ENCODE measurements around the gene TNIP2.
"Not testable (repeated sequence)": the region's sequence is repeated elsewhere in the genome, so short reads cannot be mapped to it uniquely, and the experiment has no call there.

The TNIP2 gene

DNA sequence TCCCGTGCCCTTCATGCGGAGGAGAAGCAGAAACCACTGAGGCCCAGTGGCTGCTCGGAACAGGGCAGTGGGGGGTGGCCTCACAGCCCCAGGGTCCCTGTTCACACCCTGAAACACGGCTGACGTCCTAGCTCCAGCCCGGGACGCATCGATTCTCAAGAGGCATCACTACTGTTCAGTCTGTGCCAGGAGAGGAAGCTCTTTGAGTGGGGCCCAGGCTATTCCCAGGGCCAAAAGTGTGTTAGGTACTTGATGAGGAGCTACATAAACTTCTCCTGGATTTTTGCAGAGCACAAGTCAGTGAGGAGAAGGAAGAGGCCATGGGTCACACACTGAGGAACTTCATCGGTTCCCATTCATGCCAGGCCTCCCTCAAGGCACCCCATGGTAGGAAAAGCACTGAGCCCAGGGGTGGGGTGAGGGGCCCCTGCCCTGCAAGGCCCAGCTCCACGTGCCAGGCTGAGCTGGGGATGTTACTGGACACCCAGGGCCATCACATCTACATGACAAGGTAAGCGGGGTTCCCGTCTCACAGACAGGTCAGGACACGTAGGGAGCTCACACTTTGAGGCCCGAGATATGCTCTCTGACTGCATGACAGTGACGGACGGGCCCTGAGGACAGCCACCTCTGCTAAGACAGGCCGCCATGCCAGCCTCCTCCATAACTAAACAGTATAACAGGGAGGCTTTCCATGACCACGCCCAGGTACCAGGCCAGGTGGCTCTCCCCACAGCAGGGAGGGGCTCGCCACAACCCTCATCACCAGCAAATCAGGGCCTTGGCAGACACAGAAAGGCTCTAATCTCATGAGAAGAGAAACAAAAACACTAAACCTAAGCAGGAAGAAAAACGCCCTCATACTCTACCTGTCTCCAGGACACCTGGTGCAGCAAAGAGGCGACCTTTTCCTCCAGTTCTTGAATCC, 12.4 kb downstream of the TNIP2 start:
- DNase-seq: no peak

DNA sequence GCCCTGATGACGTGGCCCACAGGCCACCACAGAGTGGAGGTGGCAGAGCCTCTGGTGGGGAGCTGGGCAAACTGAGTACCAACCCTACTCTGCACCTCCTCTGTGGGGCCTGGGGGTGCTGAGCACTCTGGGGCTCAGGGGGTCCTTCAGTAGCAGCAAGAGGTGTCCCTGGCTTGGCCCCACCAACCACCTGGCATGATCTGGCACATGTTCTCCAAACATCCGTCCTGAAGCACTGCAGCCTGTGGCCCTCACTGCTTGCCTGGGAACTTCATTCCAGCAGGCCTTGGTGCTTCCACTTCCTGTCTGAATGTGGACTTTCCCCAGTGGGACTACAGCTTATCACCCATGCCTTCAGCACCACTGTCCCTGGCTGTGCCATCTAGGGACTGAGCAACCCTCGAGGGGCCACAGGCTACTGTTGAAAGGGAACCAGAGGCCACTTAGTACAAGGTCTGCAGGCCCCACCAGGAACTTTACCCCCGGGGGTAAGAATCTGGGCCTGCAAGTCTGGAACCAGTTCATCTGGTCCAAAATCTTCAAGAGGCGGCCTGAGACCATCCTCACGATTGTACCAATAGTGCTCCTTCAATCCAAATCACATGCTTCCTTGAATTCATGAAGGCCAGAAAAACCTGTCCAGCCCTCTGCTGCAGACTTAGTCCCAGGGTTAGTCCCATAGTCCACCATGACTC, 13.2 kb downstream of the TNIP2 start:
- DNase-seq: peak; percentile 41 to 53 (median 45)

DNA sequence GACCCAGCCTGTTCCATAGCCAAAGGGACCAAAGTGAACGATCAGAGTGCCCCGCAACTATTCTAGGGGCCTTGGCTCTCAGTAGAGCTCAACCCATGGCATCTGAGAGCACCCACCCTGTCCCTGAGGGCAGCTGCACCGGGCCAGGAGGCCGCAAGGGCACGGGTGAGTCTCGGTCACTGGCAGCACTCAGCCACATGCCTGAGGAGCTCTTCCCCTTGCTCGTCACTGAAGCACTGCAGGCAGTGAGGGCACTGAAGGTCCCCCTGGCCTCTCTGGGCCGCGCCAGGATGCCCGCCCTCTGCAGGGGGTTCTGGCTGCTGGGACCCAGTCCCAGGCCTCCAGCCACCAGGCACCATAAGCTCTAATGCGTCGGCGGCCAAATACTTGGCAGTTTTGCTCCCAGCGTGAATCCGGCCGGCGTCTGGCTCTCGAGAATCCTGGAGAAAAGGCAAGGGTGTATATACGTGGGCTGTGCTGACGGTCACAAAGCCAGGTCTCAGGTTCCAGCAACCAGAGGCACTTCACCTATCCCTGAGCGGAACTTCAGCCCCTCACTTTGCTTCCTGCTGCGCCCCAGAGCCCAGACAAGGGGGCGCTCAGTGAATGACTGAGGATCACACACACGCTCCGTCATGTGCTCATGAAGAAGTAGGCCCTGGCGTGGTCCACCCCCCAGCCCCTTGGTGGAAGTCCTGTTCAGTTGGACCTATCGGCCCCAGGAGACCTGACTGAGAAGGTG, 13.9 kb downstream of the TNIP2 start:
- no peak for DNase-seq

DNA sequence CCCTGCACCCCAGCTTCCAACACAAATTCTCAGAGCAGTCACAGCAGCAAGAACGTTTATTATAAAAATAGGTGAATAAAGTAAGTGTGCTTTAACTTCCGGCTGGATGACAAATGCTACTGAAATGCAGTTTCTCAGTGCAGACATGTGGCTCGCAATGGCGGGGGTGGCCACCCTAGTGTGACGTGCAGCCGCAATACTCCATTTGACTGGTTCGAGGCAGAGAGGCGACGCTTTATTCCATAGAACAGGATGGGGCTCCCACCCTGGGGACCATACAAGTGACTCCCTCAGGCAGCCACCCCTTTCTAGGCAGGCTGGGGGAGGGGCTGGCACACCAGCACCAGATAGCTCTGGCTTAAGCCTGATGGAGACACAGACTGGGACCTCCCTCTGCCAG, 14.5 kb downstream of the TNIP2 start:
- no peak for DNase-seq

DNA sequence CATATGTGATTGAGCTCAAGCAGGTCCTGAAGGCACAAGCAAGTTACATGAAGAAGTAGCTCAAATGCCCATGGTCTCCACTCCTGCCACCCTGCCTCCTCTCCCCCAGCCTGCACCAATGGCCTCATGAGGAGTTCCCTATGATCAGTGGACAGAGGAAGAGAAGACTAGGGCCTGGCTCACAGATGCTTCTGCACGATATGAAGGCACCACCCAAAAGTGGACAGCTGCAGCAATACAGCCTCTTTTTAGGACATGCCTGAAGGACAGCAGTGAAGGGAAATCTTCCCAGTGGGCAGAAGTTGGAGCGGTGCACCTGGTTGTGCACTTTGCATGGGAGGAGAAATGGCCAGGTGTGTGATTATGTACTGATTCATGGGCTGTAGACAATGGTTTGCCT, 17.8 kb downstream of the TNIP2 start:
- not testable (repeated sequence) for DNase-seq

DNA sequence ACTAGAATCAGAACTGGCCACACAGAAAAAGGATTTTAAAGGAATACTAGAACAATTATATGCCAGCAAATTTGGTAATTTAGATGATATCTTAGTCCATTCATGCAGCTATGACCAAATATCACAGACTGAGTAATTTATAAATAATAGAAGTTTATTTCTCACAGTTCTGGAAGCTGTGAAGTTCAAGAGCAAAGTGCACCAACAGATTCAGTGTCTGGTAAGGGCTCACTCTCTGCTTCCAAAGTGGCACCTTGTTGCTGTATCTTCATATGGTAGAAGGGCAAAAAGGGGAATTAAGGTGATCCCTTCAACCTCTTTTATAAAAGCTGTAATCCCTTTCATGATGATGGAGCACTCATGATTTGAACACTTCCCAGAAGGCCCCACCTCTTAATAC, 20.3 kb downstream of the TNIP2 start:
- DNase-seq: no peak

DNA sequence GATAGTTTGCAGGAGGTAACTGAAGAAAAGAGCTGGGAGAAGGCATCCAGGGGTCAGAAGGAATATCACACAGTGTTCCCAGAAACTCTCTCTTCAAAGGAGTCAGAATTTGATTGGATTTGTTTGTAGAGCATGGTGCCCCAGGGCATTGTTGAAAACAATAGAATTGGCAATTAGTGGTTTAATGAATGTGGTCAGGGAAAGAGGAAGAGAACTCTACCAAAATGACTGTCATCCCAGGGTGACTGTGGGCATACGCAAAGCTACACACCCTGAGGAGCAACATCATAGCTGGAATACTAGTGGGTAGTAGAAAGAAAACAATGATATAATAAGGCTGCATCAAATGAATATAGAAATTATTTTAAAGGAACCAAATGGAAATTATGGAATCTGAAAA, 21.5 kb downstream of the TNIP2 start:
- DNase-seq: peak in 2 of 3 donors; percentile 38 to 56

DNA sequence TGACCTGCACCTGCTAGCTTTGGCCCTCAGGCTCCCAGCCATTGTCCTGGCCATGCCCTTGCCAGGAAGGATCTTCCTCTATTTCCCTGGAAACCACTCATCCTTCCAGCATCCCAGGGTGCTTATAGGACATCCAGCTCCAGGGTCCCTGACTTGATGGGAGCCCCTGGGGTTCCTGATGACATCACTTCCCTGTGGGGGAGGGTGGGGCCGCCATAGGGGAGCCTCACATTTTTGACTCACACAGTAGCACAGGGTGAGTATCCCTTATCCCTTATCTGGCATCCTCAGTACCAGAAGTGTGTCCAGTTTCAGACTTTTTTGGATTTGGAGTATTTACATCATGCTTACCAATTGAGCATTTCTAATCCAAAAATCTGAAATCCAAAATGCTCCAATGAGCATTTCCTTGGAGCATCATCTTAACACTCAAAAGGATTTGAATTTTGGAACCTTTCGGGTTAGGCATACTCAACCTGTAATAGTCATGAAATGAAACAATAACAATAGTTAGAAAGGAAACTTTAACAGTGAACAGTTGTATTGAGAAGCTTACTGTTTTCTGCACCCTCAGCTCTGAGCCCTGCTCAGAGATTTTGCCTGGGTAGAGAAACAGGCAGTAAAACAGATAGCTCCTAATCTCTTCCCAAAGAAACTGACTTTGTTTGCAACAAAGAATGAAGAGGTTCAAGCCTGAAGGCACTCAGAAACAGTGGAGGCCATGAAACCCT, 22.1 kb downstream of the TNIP2 start:
- DNase-seq: no peak

DNA sequence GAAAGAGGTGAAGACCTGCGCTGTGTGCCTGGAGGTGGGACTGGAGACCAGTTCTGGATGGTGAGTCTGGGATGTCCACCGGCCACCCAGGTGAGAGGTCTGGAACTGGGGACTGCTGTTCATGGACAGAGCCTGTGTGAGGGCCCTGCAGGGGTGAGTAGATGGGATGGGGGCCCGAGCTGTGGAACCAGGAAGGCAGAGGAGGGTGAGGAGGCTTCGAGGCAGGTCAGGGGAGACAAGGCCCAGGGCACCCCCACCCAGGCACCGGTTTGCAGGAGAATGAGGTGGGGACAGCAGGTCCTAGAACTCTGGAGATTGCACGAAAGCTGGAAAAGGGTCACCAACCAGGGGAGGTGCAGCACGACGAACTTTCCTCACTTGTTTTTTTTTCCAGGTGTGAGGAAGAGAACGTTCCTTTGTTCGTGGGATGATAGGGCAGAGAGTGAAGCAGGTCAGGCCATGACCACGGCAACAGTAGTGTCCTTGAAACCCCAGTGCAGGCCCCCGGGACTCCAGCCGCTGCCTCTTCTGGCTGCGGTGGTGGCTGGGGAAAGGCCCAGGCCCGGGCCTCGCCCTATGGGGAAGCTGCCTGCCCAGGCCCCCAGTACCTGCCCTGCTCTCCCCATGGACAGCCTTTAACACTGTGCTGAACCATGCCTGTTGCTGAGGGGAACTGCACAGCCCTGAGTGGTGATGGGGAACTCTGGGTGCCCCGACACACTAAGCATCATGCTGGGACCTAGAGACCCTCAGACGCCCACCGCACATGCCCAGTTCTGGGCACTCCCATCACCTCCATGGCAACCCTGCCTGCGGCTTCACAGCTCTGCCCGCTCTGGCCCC, 22.9 kb downstream of the TNIP2 start:
- DNase-seq: no peak

DNA sequence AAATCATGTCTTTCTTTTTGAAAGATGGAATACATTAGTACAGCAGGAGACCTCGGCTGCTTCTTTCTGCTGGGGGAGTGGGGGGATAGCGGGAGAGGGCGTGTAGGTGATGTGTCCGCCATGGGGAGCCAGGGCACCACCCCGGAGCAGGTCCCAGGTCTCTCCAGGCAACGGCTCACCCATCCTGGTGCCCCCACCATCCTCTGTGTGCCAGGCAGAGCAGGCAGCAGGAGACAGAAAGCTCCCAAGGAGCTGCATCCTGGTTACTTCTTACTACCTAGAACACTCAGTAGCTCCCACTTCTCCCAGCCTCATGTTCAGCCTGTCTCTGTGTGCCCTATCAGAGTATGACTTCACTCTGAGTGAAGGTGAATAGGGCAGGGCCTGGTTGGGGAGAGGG, 23.6 kb downstream of the TNIP2 start:
- no peak for DNase-seq

DNA sequence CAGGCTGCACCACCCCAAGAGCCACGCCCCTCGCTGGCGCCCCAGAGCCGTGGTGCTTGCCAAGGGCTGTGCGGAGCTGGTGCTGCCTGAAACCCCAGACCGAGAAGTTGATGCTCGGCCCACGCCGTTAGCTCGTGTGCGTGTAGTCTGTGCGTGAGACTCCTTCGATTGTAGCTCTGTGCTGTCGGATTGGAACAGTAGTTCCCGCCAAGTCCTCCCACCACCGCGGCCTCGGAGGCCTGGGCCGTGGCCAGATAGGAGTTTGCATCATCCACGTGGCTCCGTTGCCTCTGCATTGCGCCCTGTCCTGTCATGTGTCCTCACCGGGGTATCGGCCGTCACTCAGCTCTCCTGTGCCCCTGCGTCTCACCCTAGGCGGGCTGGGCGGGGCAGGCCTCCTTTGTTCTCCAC, 24.2 kb downstream of the TNIP2 start:
- DNase-seq: no peak

DNA sequence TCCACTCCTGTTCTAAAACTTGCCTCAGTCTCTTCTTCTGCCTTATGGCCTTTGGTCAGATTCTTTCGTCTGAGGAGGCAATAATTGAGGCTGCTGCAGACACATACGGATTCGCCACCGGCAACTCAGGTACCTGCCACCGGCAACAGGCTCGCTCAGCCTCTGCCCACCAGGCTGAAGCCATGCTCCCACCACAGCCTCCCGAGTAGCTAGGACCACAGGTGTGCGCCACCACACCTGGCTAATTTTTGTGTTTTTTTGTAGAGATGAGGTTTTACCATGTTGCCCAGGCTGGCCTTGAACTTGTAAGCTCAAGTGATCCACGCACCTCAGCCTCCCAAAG, 26.6 kb downstream of the TNIP2 start:
- DNase-seq: no peak

DNA sequence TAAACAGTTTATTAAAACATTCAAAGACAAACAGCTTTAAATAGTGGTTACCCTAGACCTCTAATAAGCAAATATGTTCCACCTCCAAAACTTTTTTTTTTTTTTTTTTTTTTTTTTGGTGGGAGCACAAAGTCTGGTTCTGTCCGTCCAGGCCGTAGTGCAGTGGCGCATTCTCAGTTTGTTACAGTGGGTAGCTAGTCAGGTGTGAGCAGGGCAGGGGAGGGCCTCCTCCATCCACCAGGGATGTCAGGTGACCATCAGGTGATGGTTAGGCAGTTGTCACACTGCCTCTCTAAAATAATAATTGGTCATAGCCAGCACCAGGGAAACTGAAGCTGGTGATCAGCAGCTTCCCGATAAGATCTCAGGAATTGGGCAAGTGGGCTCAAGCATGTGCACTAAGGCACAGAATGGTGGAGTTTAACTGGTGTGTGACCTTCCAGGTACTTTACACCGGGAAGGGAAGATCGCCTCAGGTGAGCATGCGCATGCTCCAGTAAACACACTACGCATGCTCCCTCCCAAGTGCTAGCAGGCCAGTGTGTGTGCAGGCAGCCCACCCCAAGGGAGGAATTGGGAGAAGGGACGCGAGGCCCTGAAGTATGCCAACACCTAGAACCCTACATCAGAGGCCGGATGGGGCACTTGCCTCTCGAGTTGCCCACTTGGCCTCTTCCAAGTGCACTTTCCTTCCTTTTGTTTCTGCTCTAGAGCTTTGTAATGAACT, 27.2 kb downstream of the TNIP2 start:
- DNase-seq: no peak

DNA sequence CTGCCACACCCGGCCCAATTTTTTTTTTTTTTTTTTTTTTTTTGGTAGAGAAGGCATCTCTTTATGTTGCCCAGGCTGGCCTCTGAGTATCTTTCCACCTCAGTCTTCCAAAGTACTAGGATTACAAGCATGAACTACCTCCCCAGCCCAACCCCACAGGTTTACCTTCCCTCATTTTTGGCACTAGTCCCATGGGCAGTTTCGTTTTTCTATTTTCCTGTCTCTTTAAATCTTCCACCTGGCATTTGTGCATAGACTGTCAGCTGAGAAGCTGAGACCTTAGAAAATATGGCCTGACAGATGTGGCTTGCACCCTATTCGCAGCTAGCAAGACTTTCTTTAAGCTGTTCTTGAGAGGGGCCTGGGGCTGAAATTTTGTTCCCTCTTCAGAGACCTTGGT, 27.9 kb downstream of the TNIP2 start:
- no peak for DNase-seq

DNA sequence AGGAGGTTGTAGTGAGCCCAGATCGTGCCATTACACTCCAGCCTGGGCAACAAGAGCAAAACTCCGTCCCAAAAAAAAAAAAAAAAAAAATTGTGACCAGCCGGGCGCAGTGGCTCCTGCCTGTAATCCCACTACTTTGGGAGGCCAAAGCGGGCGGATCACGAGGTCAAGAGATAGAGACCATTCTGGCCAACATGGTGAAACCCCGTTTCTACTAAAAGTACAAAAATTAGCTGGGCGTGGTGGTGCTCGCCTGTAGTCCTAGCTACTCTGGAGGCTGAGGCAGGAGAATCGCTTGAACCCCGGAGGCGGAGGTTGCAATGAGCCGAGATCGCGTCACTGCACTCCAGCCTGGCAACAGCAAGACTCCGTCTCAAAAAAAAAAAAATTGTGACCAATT, 29.3 kb downstream of the TNIP2 start:
- DNase-seq: not testable (repeated sequence)

DNA sequence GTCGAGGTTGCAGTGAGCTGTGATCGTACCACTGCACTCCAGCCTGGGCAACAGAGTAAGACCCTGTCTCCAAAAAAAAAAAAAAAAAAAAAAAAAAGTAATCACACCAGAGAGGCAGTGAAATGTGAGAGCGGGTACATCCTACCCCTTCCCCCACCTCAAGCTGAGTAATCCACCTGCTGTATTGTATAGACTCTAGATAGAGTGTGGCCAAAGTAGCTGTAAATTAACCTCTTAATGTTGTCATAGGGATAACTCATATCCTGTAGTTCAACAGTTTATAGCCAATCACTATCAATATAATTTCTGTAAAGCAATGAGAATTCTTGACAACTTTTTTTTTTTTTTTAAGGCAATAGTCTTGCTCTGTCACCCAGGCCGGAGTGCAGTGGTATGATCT, 30.8 kb downstream of the TNIP2 start:
- no peak for DNase-seq

DNA sequence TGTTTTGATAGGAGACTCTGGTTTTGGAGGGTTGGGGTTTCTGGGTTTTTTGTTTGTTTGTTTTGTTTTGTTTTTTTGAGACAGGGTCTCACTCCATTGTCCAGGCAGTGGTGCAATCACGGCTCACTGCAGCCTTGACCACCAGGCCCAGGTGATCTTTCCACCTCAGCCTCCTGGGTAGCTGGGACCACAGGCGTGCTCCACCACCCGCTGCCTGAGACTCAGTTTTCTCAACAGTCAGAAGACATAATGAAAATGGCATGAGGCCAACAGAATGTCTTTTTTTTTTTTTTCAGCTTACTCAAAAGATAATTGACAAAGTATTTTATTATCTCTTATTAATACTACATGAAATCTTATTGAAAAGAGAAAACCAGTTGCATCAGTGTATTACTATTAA, 32.4 kb downstream of the TNIP2 start:
- DNase-seq: no peak

DNA sequence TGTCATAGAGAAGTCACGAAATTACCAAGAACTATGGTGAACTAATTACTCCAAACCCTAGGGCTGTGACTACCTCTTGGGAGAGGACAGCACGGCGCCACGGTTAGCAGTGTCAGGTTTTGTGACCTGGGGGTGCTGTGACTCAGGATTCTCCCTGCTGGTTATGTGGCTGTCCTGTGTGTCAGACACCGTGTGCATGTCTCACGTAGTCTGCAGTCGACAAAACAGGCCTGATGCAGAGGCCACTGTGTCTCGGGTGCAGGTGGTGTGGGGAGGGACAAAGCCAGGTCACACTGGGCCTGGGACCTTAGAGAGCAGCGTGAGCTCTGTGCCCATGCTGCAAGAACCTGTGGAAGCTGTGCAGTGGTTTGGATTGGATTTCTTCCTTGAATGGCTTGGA, 34.1 kb downstream of the TNIP2 start:
- no peak for DNase-seq

DNA sequence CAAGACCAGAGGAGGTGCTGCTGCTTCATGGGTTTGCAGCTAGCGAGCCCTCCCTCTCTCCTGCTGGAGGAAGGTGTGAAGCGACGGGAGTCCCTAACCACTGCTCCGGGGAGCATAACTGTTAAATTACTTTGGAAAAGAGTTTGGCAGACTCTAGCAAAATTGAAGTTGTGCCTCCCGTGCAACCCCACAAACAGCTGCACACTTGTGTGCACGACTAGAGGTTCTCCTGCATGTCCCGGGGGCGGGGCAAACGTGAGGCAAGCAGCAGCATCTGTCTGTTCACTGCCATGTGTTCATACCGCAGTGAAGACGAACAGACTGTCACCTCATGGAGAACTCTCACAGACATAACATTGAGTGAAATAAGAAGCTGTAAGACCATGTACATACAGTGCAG, 34.5 kb downstream of the TNIP2 start:
- DNase-seq: no peak

DNA sequence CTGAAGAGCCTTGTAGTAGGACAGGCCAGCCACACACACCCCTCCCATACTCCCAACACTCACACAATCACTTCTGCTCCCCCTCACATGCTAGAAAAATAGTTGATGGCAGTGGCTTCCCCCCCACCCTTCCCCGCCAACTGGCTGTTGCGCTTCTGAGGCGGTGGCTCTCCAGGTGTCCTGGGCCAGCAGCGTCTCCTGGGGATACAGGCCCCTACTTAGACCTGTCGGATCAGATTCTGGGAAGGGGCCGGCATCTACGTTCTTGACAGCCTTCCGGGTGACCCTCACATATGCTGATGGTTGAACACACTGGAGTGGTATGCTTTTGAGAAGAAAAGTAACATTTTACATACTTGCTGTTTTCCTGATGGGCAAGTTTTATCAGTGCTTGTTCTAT, 39.9 kb downstream of the TNIP2 start:
- no peak for DNase-seq

DNA sequence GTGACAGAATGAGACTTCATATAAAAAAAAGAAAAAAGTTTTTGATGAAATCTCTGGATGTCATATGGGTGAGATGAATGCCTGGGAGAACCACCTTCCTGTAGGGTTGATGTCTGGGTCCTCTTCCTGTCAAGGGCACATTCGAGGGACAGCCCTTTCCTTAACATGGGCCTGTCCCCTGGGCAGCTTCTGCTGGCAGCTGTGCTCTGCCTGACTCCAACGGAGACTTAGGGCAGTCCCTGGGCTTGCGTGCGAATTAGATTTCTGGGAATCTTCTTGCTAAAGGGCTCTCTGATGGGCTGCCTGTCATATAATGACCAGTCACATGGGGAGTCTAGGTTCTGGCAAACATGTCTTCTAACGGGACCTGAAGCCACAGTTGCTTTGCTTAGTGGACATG, 40.7 kb downstream of the TNIP2 start:
- no peak for DNase-seq

All from suppressor macrophage treated with lipopolysaccharide for 1 hour (primary cell).